Activated CD4-positive, alpha-beta T cell treated with anti-CD3 and anti-CD28 coated beads, Interleukin-2, amount 10 ng/mL, durations not matched to agents 7 days and 5 days (primary cell): ENCODE results near the gene RBM38. TPM values are rescaled to one million over a fixed set of nuclear protein-coding genes. Genes with fewer than 3 reads are reported as not detected.
A peak's percentile ranks its signal among the peaks of the same experiment; 100 is the strongest.

Experiments used
- CTCF ChIA-PET: fragments of 350-600 bp; sonication (Branson Sonifier 250); formaldehyde crosslinking; loops from one replicate; lab custom pipeline; 2021; ENCODE audit warnings: antibody characterized with exemption; lab: Charles Lee
- POLR2A ChIA-PET: fragments of 350-600 bp; sonication (Branson Sonifier 250); formaldehyde crosslinking; loops from one replicate; lab custom pipeline; 2021; ENCODE audit warnings: antibody characterized with exemption; lab: Charles Lee
- DNase-seq: peaks from one replicate; pipeline ENCODE4 v3.0.0-alpha.2; 2020
- H3K27ac Mint-ChIP-seq: one replicate; pipeline ENCODE4 v1.8.0; 2021; ENCODE audit warnings: mild to moderate bottlenecking, moderate library complexity, mixed read lengths
- H3K27me3 Mint-ChIP-seq: one replicate; pipeline ENCODE4 v1.8.0; 2021; ENCODE audit warnings: mixed read lengths
- H3K36me3 Mint-ChIP-seq: one replicate; pipeline ENCODE4 v1.8.0; 2021; ENCODE audit warnings: low read depth, mixed read lengths
- H3K4me1 Mint-ChIP-seq: one replicate; pipeline ENCODE4 v1.8.0; 2021; ENCODE audit warnings: mixed read lengths
- H3K4me3 Mint-ChIP-seq: one replicate; pipeline ENCODE4 v1.8.0; 2021; ENCODE audit warnings: mild to moderate bottlenecking, moderate library complexity, mixed read lengths
- H3K9me3 Mint-ChIP-seq: one replicate; pipeline ENCODE4 v1.8.0; 2021; ENCODE audit warnings: mixed read lengths
- total RNA-seq, 2 experiments: library from RNA; stranded (reverse); gene quantifications; one replicate each; pipeline ENCODE4 v1.2.3, GENCODE V29; 2021

The RBM38 gene
- total RNA-seq, 2 experiments from 2014 or later = 97.3 to 98.8 TPM

DNA sequence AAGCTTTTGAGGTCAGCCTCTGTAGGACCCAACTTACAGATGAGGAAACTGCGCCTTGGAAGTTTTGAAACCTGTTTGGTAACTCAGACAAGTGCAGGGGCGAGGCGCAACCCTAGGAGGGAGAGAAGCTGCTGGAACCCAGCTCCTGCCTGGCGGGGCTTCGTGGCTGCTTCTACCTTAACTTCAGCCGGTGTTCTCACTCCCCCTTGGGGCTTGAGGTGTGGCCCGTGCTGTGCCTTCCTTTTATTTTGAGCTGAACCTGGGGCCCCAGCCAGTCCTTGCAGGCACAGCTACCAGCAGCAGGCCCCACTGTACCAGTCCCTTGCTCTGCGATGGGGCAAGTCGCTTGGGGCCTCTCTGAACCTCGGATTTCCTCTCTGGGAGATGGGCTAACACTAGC, 12.0 kb downstream of the RBM38 start:
- H3K4me1 Mint-ChIP-seq = peaks cover 58% of the 10 kb centered on the region
- no peak overlapping the region for H3K4me3 Mint-ChIP-seq
- no peak for DNase-seq
- ChIA-PET POLR2A (interaction anchor here (0.7 kb wide), 1 partner anchor 526 kb away, joined by 4 read pairs; no protein-coding TSS in a partner anchor), CTCF (interaction anchor here (0.7 to 4.0 kb wide), 2 partner anchors 11 to 31 kb away, joined by 3 to 10 read pairs; no protein-coding TSS in a partner anchor)
- H3K9me3 Mint-ChIP-seq = no peaks in the 10 kb centered on the region
- no peaks in the 10 kb centered on the region for H3K27me3 Mint-ChIP-seq
- peak overlapping the region; percentile 66 for H3K27ac Mint-ChIP-seq
- H3K36me3 Mint-ChIP-seq = peaks cover 59% of the 10 kb centered on the region

DNA sequence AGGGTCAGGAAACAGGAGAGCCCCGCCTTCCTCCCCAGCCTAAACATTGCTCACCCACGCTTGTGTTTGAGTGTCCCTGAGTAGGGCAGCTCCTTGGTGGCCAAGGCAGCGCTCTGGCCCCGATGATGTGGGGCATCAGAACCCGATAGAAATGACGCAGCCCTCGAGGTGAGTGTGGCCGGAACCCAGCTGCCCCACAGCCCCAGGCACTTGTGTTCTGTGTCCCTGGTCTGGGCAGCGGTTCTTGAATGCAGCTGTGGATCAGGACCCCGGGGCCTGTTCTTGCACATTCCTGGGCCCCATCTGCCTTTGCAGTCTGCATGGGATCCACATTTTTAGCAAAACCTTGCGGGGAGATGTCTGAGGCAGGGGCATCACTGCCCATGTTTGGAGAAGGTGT, 12.8 kb downstream of the RBM38 start:
- H3K27ac Mint-ChIP-seq = peak overlapping the region; percentile 66
- POLR2A ChIA-PET = no interaction called here
- no peaks in the 10 kb centered on the region for H3K9me3 Mint-ChIP-seq

DNA sequence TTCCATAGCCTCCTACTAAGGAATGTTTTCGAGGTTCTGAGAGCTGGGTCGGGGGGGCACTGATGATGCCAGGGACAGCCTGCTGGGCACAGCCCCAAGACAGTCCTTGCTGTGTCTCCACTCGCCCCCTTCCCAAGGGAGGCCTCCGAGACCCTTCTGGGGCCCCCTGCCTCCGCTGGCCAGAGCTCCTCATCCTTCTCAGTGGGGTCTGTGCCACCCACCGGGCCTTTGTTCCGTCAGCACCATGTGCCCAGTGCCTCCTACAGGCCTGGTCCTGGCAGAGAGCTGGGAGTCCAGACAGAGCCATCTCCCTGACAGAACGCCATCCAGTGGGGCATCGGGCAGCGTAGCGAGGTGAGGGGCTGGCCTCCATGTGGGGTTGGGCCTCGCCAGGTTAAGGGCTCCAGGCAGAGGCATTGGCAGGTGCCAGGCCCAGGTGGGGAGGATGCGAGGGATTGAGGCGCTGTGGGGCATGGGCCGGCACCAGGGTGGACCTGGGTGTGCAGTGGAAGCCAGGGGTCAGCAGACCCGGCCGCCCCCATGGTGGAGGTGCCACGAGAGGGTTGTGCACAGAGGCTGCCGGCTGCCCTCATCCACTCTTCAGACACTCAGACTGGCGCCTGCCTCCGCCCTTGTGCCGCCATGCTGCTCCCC, 13.3 kb downstream of the RBM38 start:
- H3K36me3 Mint-ChIP-seq = peaks cover 56% of the 10 kb centered on the region
- H3K27ac Mint-ChIP-seq = peak overlapping the region; percentile 19
- CTCF ChIA-PET = interaction anchor here (1.2 to 4.0 kb wide), 2 partner anchors 26 to 30 kb away, joined by 5 to 10 read pairs; no protein-coding TSS in a partner anchor
- POLR2A ChIA-PET = no interaction called here
- no peak for DNase-seq
- no peaks in the 10 kb centered on the region for H3K27me3 Mint-ChIP-seq
- H3K4me3 Mint-ChIP-seq = no peak overlapping the region
- peaks cover 47% of the 10 kb centered on the region for H3K4me1 Mint-ChIP-seq
- no peaks in the 10 kb centered on the region for H3K9me3 Mint-ChIP-seq

More for the DNA sequence above, 12.8 kb downstream of the RBM38 start:
- DNase-seq = no peak
- CTCF ChIA-PET = interaction anchor here (4.0 kb wide), 1 partner anchor 31 kb away, joined by 10 read pairs; no protein-coding TSS in a partner anchor
- Mint-ChIP-seq H3K27me3 (no peaks in the 10 kb centered on the region), H3K36me3 (peaks cover 56% of the 10 kb centered on the region), H3K4me1 (peaks cover 52% of the 10 kb centered on the region), H3K4me3 (no peak overlapping the region)

DNA sequence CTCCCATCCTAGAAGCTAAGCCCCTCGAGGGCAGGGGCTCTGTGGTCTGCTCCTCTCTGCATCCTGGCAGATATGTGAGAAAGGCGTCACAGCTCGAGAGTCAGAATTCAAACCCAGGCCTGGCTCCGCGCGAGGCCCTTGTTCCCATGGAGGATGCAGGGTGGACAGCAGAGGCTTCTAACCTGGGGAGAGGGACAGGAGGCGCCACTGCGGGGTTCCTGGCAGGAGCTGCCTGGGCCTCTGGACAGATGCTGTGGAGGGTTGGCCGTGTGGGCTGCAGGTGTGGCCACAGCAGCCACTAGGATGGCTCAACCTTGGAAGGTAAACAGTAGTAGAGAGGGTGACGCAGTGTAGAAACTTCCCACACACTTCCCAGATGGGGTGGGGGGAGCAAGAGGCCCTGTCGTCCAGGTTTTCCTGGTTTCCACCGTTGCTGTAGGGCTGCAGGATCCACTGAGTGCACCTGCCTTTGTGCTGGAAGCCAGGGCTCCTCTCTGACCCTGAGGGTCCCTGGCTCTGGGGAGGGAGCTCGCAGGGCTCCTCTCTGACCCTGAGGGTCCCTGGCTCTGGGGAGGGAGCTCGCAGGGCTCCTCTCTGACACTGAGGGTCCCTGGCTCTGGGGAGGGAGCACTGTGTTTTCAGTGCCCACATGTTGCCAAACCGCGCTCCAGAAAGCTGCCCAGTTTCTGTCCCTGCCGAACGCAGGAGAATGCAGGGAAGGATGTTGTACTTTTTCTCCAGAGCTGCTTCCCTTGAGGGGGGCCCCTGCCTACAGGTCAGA, 14.2 kb downstream of the RBM38 start:
- H3K36me3 Mint-ChIP-seq = peaks cover 58% of the 10 kb centered on the region
- DNase-seq = no peak
- ChIA-PET POLR2A (interaction anchor here (1.1 kb wide), 1 partner anchor 28 kb away, joined by 3 read pairs; no protein-coding TSS in a partner anchor), CTCF (interaction anchor here (0.6 to 4.0 kb wide), 4 partner anchors 13 to 1297 kb away, joined by 3 to 10 read pairs (median 4); no protein-coding TSS in a partner anchor)
- H3K27ac Mint-ChIP-seq = peak overlapping the region; percentile 19
- H3K27me3 Mint-ChIP-seq = no peaks in the 10 kb centered on the region
- H3K4me1 Mint-ChIP-seq = peaks cover 38% of the 10 kb centered on the region
- no peak overlapping the region for H3K4me3 Mint-ChIP-seq
- no peaks in the 10 kb centered on the region for H3K9me3 Mint-ChIP-seq

DNA sequence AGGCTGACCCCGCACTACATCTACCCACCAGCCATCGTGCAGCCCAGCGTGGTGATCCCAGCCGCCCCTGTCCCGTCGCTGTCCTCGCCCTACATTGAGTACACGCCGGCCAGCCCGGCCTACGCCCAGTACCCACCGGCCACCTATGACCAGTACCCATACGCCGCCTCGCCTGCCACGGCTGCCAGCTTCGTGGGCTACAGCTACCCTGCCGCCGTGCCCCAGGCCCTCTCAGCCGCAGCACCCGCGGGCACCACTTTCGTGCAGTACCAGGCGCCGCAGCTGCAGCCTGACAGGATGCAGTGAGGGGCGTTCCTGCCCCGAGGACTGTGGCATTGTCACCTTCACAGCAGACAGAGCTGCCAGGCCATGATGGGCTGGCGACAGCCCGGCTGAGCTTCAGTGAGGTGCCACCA, 16.4 kb downstream of the RBM38 start:
- no peak for DNase-seq
- peaks cover 25% of the 10 kb centered on the region for H3K4me1 Mint-ChIP-seq
- no peaks in the 10 kb centered on the region for H3K9me3 Mint-ChIP-seq
- no peak overlapping the region for H3K27ac Mint-ChIP-seq
- no peaks in the 10 kb centered on the region for H3K27me3 Mint-ChIP-seq
- POLR2A ChIA-PET = no interaction called here
- CTCF ChIA-PET = no interaction called here
- H3K36me3 Mint-ChIP-seq = peaks cover 45% of the 10 kb centered on the region
- H3K4me3 Mint-ChIP-seq = no peak overlapping the region

DNA sequence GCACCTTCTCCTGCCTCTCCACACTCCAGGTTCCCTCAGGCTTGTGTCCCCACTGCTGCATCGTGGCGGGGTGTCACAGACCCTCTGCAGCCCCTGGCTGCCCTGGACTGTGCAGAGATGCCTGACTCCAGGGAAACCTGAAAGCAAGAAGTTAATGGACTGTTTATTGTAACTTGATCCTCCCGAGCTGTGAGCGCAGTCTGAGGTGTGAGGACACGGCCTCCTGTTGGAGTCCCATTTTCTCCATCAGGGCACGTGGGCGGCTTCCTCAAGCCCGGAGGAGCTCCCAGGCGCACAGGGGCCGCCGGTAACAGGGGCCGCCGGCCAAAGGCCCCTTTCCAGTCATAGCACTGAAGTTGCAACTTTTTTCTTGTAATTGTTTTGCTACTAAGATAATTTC, 16.9 kb downstream of the RBM38 start:
- no peaks in the 10 kb centered on the region for H3K27me3 Mint-ChIP-seq
- POLR2A ChIA-PET = no interaction called here
- DNase-seq = no peak
- no peaks in the 10 kb centered on the region for H3K9me3 Mint-ChIP-seq
- H3K27ac Mint-ChIP-seq = no peak overlapping the region
- CTCF ChIA-PET = interaction anchor here (2.2 kb wide), 1 partner anchor 20 kb away, joined by 6 read pairs; no protein-coding TSS in a partner anchor
- H3K36me3 Mint-ChIP-seq = peaks cover 39% of the 10 kb centered on the region
- H3K4me1 Mint-ChIP-seq = peaks cover 22% of the 10 kb centered on the region
- no peak overlapping the region for H3K4me3 Mint-ChIP-seq

DNA sequence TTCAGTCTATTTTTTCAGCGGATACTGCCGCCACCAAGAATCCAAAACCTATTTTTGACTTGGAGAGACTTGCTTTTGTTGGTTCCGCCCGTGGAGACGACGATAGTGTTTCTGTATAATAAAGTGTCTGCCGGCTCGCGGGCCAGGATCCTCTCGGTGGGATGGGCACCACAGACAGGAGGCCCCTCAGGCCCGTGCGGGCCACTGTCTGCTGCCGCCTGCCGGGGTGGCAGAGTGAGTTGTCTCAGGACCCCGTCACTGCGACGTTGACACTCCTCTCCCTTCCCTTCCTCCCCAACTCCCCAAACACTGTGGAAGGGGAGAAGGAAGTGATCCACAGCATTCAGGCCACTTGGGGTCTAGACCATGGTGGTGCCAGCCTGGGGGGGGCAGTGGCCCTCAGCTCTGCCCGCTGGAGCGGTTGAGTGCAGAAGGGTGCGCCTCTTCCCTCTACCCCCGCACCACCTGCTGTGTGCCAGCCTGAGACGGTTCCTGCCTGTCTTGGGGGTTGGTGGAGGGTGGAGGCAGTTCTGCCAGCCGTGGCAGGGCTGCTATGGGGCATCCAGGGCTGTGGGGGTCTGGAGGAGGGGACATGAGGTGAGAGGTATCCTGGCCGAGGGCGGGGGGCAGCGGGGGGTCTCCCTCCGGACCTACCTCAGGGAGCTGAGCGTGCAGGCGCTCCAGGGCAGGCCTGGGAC, 17.5 kb downstream of the RBM38 start:
- H3K9me3 Mint-ChIP-seq = no peaks in the 10 kb centered on the region
- no peak for DNase-seq
- no peak overlapping the region for H3K27ac Mint-ChIP-seq
- no peak overlapping the region for H3K4me3 Mint-ChIP-seq
- H3K36me3 Mint-ChIP-seq = peaks cover 35% of the 10 kb centered on the region
- no peaks in the 10 kb centered on the region for H3K27me3 Mint-ChIP-seq
- peaks cover 16% of the 10 kb centered on the region for H3K4me1 Mint-ChIP-seq
- ChIA-PET CTCF (interaction anchor here (0.9 to 2.2 kb wide), 2 partner anchors 11 to 20 kb away, joined by 3 to 6 read pairs; no protein-coding TSS in a partner anchor), POLR2A (no interaction called here)

DNA sequence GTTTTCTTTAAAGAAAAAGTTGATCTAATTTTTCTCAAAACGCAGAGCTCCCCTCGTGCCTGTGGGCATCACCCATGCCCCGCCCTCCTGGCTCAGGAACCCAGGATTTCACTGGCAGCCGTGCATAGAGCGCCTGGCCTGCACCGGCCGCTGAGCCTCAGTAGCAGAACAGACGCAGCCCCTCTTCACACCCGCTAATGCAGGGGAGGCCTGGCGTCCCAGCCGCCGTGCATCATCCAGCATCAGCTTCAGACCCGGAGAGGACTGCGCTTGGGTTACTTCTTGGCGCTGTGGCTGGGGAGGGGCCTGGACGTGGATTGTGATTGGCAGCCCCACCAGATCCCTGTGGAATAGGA, 18.1 kb downstream of the RBM38 start:
- DNase-seq = no peak
- peaks cover 32% of the 10 kb centered on the region for H3K36me3 Mint-ChIP-seq
- ChIA-PET CTCF (interaction anchor here (0.7 to 2.2 kb wide), 3 partner anchors 11 to 1898 kb away, joined by 3 to 6 read pairs (median 3); no protein-coding TSS in a partner anchor), POLR2A (no interaction called here)
- H3K9me3 Mint-ChIP-seq = no peaks in the 10 kb centered on the region
- no peak overlapping the region for H3K4me3 Mint-ChIP-seq
- H3K27me3 Mint-ChIP-seq = no peaks in the 10 kb centered on the region
- peaks cover 11% of the 10 kb centered on the region for H3K4me1 Mint-ChIP-seq
- H3K27ac Mint-ChIP-seq = no peak overlapping the region

DNA sequence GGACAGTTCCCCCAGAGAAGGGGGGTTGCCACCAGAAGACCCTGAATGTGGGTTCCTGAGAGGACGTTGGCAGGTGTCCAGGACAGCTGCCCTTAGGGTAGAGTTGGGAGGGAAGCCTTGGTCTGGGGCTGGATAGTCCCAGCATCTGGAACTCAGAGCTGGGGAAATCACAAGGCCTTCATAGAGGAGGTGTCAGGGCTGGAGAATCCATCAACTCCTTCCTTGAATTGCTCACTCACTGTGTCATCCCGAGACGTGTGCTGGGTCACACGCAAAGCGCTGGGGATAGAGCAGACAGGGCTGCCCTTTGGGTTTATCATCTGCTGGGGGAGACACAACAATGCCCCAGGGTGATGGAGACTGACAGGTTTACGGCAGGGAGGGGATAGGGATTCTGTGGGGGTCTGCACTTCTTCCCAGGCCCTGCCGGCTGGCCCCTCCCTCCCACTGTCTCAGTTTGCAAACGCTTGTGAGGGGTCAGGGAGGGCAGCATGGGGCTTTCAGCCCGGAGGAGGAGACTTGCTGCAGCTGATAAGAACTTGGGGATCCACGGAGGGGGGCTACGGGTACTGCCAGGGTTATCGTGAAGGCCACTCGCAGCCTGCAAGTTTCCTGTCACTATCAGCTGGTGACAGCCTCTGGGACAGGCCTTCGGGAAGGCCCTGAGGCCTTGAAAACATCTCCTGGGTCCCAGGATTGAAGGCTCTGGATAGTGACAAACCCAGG, 18.6 kb downstream of the RBM38 start:
- POLR2A ChIA-PET = no interaction called here
- peak overlapping the region; percentile 5 for H3K27ac Mint-ChIP-seq

DNA sequence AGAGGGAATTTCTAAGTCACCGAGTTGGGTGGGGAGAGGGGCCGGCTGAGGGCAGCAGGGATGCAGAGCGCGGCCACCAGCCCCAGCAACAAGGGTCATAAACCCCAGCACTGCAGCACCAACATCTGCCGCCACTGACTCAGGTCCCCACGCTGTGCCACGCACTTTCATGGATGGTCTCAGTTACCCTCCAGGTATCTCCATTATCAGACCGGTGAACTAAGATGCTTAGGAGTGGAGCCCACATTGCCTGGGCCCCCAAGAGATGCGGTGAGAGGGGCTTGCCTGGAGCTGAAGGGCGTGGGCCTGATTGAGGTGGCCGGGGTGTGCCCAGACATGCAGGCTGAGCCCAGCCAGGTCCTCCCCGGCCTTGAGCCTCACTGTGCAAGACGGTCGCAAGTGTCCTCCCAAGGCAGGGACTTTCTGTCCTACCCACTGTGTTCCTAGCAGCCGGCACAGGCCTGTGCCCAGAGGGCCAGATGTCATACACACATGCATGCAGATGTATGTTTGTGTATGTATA, 19.3 kb downstream of the RBM38 start:
- Mint-ChIP-seq H3K27me3 (no peaks in the 10 kb centered on the region), H3K27ac (no peak overlapping the region), H3K9me3 (no peaks in the 10 kb centered on the region), H3K36me3 (peaks cover 32% of the 10 kb centered on the region), H3K4me3 (no peak overlapping the region), H3K4me1 (peaks cover 11% of the 10 kb centered on the region)
- ChIA-PET CTCF (interaction anchor here (1.4 to 2.2 kb wide), 2 partner anchors 13 to 18 kb away, joined by 3 to 6 read pairs; no protein-coding TSS in a partner anchor), POLR2A (no interaction called here)
- no peak for DNase-seq

More for the DNA sequence above, 18.6 kb downstream of the RBM38 start:
- peaks cover 11% of the 10 kb centered on the region for H3K4me1 Mint-ChIP-seq
- H3K4me3 Mint-ChIP-seq = no peak overlapping the region
- H3K27me3 Mint-ChIP-seq = no peaks in the 10 kb centered on the region
- H3K9me3 Mint-ChIP-seq = no peaks in the 10 kb centered on the region
- no peak for DNase-seq
- CTCF ChIA-PET = interaction anchor here (0.7 to 2.2 kb wide), 4 partner anchors 12 to 1898 kb away, joined by 3 to 6 read pairs (median 3); no protein-coding TSS in a partner anchor
- peaks cover 32% of the 10 kb centered on the region for H3K36me3 Mint-ChIP-seq

DNA sequence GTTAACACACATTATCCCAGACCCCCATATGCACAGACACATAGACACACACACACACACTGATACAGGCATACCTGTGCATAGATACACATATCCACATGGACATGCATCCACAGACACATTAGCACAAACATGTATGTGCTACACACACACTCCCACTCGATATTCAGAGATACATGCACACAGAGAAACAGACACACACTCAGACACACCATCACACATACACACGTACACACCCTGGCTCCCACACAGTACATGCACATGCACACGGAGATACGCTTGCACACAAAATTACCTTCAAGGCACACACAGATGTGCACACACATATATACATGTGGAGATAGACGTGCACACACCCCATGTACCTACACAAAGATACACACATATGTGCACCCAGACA, 19.7 kb downstream of the RBM38 start:
- no peaks in the 10 kb centered on the region for H3K27me3 Mint-ChIP-seq
- no peak for DNase-seq
- H3K9me3 Mint-ChIP-seq = no peaks in the 10 kb centered on the region
- H3K4me3 Mint-ChIP-seq = no peak overlapping the region
- peaks cover 13% of the 10 kb centered on the region for H3K4me1 Mint-ChIP-seq
- ChIA-PET POLR2A (no interaction called here), CTCF (interaction anchor here (1.4 kb wide), 1 partner anchor 13 kb away, joined by 3 read pairs; no protein-coding TSS in a partner anchor)
- H3K36me3 Mint-ChIP-seq = peaks cover 32% of the 10 kb centered on the region
- no peak overlapping the region for H3K27ac Mint-ChIP-seq
